Kidney epithelial cell (primary cell): ENCODE results near the gene PACS2. TPM values are rescaled to one million over a fixed set of nuclear protein-coding genes. Genes with fewer than 3 reads are reported as not detected.

ENCODE experiments used
- DNase-seq: peaks from one replicate; pipeline ENCODE4 v3.0.0-alpha.2; 2010; ENCODE audit warnings: low read depth
- H3K27me3 ChIP-seq: 2 replicates; pipeline ENCODE4 v1.6.0; 2011; ENCODE audit warnings: low read length; ENCODE audit not compliant: control insufficient read depth, insufficient read depth
- H3K36me3 ChIP-seq: 2 replicates; pipeline ENCODE4 v1.5.1; 2011; ENCODE audit warnings: low read length; ENCODE audit not compliant: control insufficient read depth, insufficient read depth
- H3K4me3 ChIP-seq: 2 replicates; pipeline ENCODE4 v1.5.1; 2011; ENCODE audit warnings: low read depth, mild to moderate bottlenecking, control low read depth, low read length
- CTCF ChIP-seq: IDR thresholded peaks from 2 replicates; pipeline ENCODE4 v1.5.1; 2011; ENCODE audit warnings: mild to moderate bottlenecking, moderate library complexity, low read length, control low read depth, inconsistent platforms; ENCODE audit not compliant: insufficient read depth, poor library complexity, severe bottlenecking
- total RNA-seq: library from RNA; depleted of rRNA; stranded (reverse); fragments of >200 nt; gene quantifications from 2 replicates; pipeline ENCODE4 v1.2.3, GENCODE V29; 2015

Gene PACS2
- total RNA-seq, 1 donor from 2014 or later, result 105 TPM

GRCh38 chr14:105354541-105354940, 40.0 kb downstream of the PACS2 start:
- TF ChIP-seq CTCF, result no peak
- Histone ChIP-seq H3K36me3 (no peaks in the 10 kb centered on the region), H3K27me3 (no peaks in the 10 kb centered on the region), H3K4me3 (no peak overlapping the region)
- DNase-seq, result no peak

GRCh38 chr14:105355049-105355575, 40.6 kb downstream of the PACS2 start:
- H3K4me3 ChIP-seq, result no peak overlapping the region
- no peak for TF ChIP-seq CTCF
- DNase-seq, result no peak
- H3K36me3 ChIP-seq, result no peaks in the 10 kb centered on the region
- no peaks in the 10 kb centered on the region for H3K27me3 ChIP-seq

- Histone ChIP-seq H3K4me3 (no peak overlapping the region), H3K36me3 (no peaks in the 10 kb centered on the region), H3K27me3 (no peaks in the 10 kb centered on the region)
- DNase-seq, result no peak
- no peak for TF ChIP-seq CTCF
Observed at GRCh38 chr14:105355850-105356604, 41.5 kb downstream of the PACS2 start.

GRCh38 chr14:105356927-105357326, 42.4 kb downstream of the PACS2 start:
- DNase-seq, result no peak
- TF ChIP-seq CTCF, result no peak
- Histone ChIP-seq H3K36me3 (no peaks in the 10 kb centered on the region), H3K27me3 (no peaks in the 10 kb centered on the region), H3K4me3 (no peak overlapping the region)

- Histone ChIP-seq H3K27me3 (no peaks in the 10 kb centered on the region), H3K36me3 (no peaks in the 10 kb centered on the region), H3K4me3 (no peak overlapping the region)
- no peak for DNase-seq
- TF ChIP-seq CTCF, result no peak
Observed at GRCh38 chr14:105357626-105358025, 43.1 kb downstream of the PACS2 start.
